Measurements from ENCODE around the gene MOB3A.

- TF ChIP-seq TAF1 (IDR thresholded peaks at IDR 0.05; ENCODE audit: borderline replicate concordance, low read depth, low read length): no peak
- TF ChIP-seq GABPA (IDR thresholded peaks at IDR 0.05; ENCODE audit: low read depth): no peak
These were observed 20.4 kb upstream of the MOB3A start for GRCh38 chr19:2116507-2116906.
